GM03348 (cell line): ENCODE results near the gene MAEA.

Source experiments
- DNase-seq: peaks from one replicate; pipeline ENCODE4 v3.0.0; 2012; ENCODE audit warnings: low spot score

Gene MAEA

DNA sequence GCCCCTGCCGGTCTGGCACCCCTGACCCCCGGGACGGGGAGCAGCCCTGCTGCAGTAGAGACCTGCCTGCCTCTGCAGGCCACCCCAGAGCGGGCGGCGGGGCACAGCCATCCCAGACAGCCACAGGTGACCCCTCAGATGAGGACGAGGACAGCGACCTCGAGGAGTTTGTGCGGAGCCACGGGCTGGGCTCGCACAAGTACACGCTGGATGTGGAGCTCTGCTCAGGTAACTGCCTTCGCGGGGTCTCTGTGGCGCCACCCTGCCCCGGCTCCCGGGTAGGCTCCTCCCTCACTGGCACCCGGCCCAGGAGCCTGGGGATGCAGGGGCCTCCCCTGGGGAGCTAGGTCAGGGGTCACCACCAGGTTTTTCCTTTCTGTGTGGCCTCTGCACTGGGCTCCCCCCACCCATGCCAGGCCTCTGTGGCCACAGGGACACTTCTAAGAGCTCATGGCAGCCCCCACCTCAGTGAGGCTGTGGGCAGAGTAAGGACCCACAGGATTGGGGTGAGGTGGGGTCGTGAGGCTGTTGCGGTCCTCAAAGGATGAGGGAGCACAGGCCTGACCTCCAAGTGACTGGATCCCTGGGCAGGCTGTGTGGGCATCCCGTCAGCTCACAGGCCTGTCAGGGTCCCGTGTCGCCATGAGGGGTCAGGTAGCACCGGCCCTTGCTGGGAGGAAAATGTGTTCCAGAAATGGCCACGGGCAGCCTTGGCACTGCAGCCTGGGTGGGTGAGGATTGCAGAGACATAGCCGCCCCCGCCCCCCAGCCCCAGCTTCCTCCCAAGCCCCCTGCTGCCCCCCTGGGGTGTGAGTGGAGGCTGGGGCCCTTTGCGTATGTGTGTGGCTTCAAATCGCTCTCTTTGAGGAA lies 63.7 kb downstream of the MAEA start:
- DNase-seq, result no peak

DNA sequence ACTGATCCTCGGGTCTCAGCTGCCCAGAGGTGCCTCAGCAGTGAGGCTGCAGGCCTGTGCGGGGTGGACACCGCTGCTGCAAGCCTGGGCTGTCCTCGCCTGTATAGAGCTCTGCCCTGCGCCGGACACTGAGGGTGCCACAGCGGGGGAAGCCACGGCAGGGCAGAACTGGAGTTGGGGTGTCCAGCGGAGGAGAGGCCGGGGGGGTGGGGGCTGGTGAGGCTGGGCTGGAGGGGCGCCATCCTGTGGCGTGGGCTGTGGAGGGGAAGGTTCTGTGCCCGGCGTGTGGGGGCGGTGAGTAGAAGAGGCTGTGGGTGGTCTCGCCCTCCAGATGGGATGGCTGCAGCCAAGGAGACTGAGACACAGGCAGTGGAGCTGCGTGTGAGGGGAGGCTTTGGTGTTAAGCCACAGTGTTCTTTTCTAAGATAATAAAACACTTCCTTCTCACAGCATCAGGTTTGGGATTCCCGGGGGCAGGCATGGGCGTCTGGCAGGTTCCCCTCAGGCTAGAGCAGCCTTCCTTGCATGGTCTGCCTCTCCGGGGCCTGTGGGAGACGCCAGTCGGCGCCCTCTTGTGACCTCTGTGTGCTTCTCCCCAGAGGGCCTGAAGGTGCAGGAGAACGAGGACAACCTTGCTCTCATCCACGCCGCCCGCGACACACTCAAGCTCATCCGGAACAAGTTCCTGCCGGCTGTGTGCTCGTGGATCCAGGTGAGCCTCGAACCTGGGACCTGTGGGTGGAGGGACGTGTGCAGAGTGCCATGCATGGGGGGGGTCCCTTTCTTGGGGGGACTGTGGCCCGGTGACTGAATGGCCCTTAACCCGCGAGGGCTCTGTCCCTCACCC lies 64.7 kb downstream of the MAEA start:
- no peak for DNase-seq

GRCh38 chr4:1354983-1355275 lies 65.2 kb downstream of the MAEA start:
- DNase-seq, result no peak

DNA sequence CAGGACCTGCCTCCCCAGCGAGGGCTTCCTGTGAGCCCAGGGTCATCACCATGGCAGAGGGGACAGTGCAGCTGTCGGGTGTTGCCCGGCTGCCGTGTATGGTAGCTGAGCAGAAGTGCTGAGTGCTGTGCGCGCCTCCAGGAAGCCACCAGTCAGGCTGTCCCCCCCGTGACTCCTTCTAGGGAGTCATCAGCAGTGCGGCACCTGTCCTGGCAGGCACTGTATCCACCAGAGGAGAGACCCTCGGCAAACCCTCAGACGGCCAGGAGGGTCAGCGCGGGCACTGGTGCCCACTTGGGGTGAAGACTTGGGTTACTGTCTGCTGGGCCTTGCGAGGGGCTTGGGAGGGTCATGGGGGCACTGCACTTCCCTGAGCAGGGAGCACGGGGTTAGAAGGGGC lies 65.7 kb downstream of the MAEA start:
- no peak for DNase-seq

GRCh38 chr4:1356181-1356998 lies 66.7 kb downstream of the MAEA start:
- peak; percentile 85 for DNase-seq

DNA sequence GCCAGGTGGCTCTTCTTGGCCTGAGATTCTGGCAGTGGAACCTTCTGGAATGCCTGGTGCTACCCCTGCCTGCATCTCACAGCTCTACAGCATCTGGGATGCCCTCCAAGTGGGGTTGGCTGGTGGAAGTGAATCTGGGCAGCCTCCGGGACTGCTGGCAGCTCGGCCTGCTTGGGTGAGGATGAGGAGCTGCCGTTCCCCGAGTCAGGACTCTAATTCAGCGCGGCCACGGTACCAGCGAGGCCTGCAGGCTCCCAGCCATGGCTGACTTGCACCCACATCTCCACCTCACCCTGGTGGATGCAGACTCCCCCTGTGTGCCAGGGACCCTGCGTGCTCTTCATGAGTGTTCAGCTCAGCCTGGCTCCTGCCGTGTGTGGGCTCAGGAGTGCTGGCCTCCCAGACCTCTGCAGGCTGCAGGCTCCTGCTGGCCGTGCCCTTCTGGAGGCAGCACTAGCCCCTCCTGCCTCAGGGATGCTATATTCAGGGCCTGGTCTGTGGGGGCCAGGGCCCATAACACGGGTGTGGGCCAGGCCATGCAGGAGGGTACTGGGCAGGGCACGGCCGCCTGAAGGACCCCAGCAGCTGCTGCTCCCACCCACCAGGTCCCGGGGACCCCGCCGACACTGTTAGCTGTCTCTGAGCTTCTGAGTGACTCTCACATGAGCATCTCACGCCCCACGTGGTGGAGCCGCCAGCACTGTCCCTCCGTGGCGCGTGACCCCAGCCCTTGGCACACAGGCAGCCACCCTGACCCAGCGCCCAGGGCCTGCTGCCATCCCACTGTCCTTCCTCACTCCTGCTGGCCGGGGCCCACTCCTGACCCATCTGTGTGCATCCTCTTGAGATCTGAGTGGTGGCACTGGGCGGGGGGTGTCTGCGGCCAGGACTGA lies 67.9 kb downstream of the MAEA start:
- no peak for DNase-seq

- DNase-seq, result no peak
Measured at GRCh38 chr4:1358421-1359143, 68.9 kb downstream of the MAEA start.

DNA sequence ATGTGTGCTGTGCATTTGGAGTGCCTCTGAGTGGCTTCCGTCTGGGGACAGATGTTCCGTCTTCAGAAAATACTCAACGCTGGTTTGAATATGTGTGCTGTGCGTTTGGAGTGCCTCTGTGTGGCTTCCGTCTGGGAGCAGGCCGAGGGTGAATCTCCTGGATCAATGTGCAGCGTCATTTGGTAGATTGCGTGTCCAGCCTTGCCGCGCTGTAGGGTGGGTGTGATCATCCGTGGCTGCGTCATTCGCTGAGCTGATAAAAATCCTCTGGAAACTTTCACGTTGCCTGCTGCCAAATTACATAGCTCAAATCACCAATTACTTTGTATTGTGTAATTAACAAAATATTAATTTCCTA lies 69.4 kb downstream of the MAEA start:
- DNase-seq, result no peak

DNA sequence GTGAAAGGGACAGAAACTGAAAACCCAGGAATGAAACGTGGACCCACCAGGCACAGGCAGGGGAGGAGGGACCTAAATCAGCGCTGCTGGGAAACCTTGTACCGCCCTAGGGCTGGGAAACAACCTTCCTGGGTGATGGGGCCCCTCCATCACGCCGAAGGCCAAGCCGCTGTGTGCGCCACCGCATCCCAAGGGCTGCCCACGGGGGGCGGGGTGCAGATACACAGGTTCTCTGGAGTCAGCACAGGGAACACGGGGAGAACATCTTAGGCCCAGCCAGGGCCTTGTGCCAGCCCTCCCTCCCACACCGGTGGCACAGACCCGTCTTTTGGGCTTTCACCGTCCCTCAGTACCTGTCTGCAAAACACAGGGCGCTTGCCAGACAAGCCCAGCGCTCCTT lies 70.3 kb downstream of the MAEA start:
- no peak for DNase-seq

GRCh38 chr4:1360423-1361283 lies 71.0 kb downstream of the MAEA start:
- DNase-seq, result peak; percentile 29

GRCh38 chr4:1361431-1361830 lies 71.7 kb downstream of the MAEA start:
- DNase-seq, result no peak

DNA sequence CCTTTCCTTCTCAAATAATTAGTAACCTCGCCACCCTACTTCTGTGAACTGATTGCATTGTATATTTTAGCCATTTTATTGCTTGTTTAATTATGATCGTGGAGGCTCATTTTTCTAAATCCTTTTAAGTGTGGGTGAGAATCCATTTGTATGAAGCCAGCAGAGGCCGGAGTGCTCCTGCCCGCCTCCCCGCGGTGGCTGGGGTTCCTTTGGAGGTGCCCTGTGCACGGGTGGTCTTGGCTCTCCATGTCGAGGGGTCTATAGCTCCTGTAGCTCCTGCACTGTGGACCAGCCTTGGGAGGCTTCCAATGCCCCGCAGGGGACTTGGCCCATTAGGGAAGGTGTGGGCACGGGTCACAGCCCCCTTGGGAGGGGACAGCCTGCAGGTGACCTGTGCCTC lies 72.4 kb downstream of the MAEA start:
- no peak for DNase-seq

- DNase-seq, result no peak
Measured at GRCh38 chr4:1362521-1362920, 72.8 kb downstream of the MAEA start.

- no peak for DNase-seq
Measured at GRCh38 chr4:1363513-1363912, 73.8 kb downstream of the MAEA start.

DNA sequence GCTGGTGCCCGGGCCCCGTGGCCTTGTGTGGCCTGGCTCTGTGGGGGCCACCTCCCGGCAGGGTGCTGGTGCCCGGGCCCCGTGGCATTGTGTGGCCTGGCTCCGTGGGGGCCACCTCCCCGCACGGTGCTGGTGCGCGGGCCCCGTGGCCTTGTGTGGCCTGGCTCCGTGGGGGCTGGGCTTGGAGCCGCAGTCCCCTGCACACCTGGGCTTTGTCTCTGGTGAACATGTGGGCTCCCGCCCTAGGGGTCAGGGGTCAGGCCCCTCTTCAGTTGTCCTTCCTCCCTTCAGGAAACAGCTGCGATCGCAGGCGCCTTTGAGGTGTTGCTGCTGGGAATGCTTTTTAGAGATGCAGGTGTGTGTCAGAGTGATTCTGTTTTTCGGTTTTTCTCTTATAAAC lies 74.5 kb downstream of the MAEA start:
- DNase-seq, result no peak

DNA sequence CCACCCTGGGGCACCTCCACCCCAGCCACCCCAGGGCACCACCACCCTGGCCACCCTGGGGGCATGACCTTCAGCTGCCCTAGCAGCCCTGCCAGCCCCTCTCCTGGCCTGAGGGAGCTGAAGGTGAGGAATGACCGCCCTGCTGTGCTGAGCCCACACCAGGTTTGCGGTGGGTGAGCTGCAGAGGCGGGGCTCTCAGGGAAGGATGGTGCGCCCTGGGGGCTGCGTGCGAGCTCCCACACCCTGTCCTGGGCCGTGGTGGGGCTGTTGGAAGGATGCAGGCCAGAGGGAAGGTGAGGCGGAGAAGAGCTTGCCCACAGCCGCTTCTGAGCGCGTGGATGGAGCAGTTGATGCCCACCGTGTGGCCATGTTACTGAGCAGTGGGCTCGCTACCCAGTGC lies 75.1 kb downstream of the MAEA start:
- DNase-seq, result no peak

DNA sequence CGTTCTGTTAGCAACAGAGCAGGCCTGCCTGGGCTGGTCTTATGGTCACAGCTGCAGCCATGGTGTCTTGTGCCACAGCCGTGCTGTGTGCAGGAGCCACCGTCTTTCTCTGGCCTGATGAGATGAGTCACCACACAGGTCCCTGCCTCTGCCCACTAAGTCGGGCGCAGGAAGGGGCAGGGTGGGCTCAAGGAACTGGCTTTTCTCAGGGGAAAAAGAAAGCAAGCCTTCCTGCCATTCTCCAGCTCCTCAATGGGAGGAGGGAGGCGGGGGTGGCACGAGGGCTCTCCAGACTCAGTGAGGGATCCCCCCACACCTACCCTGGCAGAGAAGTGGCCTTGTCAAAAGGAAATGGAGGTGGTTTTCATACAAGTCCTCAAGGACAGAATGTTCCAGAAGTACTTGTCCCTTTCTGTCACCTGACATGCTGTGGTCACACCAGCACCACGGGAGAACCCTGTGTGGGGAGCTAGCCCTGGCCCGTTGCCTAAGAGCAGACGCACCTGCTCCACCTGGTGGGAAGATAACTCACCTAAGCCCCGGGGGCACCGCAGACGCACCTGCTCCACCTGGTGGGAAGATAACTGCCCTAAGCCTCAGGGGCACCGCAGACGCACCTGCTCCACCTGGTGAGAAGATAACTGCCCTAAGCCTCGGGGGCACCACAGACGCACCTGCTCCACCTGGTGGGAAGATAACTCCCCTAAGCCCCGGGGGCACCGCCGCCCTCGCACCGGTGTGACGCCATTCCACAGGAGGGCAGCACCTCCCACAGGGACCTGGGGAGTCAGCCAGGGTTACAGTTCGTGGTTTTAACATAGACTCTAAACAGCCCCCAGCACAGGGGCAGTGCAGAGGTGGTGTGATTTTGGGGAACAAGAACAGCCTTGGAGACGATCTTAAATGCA lies 75.8 kb downstream of the MAEA start:
- no peak for DNase-seq

GRCh38 chr4:1366371-1367229 lies 76.9 kb downstream of the MAEA start:
- DNase-seq, result no peak
